Iris pigment epithelial cell (primary cell): ENCODE data around the gene ARHGAP26.

Experiments used
- DNase-seq: peaks from one replicate; pipeline ENCODE4 v3.0.0-alpha.2; 2011; ENCODE audit warnings: low read depth

Gene ARHGAP26

GRCh38 chr5:143013176-143013891, 243.2 kb downstream of the ARHGAP26 start:
- no peak for DNase-seq

DNA sequence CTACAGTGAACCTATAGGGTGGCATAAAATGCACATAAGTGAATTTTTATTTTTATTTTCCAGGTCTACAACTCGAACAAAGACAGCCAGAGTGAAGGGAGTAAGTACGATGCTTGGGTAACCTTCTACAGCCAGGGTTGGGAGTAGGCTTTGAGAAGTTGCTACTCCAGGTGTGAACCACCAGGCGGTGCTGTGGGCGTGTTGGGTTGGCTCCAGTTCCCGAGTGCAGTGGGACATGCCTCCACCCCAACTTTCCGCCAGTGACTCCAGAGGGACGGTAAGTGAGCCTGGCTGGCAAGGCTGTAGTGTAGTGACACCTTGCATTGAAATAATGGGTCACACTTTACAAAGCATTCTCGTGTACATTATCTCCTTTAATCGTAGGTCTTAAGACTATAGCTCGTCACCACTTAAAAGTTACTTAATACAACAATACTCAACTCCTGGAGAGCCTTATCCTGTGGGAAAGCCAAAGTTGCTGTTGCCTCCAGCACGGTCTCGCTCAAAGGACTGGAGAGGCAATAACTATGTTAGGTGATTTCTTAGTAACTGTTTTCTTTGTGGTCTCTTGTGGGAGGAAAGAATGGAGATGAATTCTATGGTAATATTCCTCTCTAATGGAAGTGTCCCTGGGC, 244.0 kb downstream of the ARHGAP26 start:
- no peak for DNase-seq

DNA sequence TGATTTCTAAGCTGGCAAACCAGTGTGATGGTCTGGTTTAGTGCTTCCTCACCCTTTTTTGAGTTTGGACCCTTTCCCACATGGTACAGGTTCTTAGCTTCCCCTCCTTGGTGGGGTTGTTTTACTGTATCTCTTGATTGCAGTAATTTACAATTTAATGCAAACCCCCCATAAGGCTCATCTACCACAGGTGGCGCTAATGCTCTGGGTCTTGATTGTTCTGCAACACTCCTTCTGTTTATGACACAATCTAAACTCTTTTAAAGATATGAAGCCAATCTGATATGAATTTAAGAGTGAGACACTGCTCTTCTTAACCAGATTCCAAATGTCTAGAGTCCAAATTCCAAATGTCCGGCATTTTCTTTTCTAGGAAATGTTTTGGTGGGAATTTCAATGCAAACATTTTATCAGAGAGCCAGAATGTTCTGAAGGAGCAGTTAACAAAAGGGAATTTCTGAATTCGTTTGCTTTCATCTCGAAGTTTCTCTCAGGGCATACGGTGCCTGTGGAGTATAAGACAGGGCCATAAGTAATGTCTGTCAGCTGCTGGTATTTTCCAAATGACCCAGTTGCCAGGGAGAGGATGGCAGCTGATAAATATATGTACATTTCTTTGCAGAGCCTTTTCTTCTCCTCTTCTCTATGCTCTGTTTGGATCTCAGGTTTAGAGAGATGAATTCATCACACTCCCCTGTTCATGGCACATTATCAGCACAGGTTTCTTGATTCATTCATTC, 246.8 kb downstream of the ARHGAP26 start:
- peak; percentile 77 for DNase-seq

- DNase-seq, result no peak
These were observed 247.4 kb downstream of the ARHGAP26 start for GRCh38 chr5:143017541-143017940.

GRCh38 chr5:143017992-143018391, 247.8 kb downstream of the ARHGAP26 start:
- DNase-seq, result no peak

DNA sequence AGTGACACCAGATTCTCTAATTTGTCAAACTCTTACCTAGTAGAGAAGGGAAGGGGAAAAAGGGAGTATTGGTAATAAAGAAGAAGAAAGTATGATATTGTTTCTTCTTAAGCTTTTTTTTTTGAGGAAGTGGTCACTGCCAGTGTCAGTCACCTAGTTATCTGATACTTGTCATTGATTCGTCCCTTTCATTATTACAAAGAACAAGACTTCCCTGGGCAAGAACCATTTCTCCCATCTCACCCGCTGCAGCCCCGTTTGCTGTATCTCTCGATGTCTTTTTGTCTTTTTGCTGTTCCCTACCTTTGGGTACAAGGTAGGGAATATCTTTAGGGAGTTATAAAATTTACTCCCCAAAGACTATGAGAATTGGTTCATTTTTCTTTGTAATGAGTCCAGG, 249.0 kb downstream of the ARHGAP26 start:
- no peak for DNase-seq

GRCh38 chr5:143019614-143020515, 249.7 kb downstream of the ARHGAP26 start:
- peak; percentile 17 for DNase-seq

DNA sequence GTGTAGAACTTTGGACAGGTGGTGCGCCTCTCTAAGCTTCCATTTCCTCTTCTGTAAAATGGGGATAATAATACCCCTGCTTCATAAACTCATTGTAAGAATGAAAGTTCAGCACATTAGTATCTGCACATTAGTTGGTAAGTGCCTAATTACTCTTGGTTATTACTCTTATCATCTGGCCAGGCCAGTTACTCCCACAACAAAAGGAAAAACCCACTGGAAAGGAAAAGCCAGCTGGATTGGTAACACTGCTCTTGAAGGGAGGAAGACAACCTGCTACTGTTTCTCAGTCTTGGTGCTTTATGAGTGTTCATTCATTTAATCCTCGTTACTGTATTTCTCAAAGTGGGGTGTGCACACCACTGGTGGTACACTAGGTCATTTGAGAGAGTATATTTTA, 251.4 kb downstream of the ARHGAP26 start:
- no peak for DNase-seq

DNA sequence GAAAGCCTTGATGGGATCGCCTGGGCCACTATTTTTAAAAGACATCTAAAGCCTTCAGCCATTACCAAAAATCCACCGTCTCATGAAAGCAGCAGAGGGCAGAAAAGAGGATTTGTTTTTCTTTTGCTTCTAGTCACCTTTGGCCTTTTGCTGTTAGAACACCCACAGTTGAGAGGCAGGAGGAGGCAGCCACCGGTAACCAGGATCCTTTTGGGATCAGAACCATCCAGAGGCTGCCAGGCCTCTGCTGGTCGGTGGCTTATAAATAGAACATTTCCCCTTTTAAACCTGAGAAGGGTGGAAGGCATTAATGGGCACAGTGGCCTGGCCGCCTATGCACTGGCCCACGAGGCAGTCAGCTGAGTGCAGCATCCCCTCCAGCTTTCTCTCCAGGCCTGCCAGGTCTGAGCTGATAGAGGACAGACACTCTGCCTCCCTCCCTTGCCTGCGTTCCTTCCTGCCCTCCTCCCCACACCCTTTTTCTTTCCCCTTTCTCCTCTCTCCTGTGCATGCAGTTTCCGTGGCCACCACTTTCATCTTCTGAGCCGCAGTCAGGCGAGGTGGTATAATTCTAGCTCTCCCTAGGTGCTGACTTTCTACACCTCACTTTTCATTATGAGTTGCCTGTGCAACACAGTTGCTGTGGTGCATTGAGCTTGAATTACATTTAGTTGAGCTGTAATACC, 253.4 kb downstream of the ARHGAP26 start:
- no peak for DNase-seq

DNA sequence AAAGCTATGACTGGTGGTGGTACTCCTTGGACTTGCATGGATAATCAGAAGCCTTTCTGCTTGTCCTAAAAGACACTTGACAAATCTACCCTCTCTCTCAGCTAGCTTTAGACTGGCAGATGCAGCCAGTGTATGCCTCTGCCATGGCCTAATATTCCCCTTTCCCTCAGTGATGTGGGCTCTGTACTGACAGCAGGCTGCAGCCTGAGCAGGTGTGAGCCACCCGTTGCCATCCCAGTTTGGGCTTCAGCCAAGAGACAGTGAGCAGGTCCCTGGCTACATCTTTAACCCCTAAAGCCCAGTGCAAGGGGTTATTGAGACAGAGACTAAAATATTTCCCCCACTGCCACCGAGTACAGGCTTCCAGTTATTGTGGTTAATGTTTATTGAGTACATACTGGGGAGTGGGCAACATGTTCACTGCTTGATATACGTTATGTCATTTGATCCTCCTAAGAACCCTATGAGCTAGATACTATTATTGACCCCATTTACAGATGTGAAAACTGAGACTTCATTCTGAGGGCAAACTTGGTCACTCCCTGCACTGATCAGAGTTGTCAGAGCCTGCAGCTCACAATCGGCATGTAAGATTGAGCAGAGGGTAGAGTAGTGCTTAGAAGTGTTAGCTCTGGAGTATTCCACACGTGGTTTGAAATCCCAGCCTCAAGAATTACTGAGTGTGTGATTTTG, 254.2 kb downstream of the ARHGAP26 start:
- DNase-seq, result no peak

DNA sequence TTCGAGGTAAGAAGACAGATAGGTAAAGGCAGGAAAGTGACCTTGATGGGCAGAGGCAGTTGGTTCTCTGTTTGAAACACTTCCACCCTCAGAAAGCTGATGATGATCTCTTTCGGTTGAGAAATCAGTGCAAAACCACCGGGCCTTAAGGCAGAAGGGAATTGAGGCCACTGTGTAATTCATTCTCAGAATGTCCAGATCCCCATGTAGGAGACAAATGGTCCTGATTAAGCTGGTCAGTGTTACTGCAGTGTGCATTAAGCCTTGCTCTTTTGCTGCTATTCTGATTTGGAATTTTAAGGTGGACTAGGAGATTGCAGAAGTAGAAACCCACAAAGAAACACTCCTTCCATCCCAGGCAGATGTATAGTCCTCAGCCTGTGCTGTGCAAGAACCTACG, 255.2 kb downstream of the ARHGAP26 start:
- DNase-seq, result no peak

- DNase-seq, result peak; percentile 32
These were observed 255.8 kb downstream of the ARHGAP26 start for GRCh38 chr5:143025971-143026370.

GRCh38 chr5:143026380-143026779, 256.2 kb downstream of the ARHGAP26 start:
- no peak for DNase-seq

- no peak for DNase-seq
These were observed 259.1 kb downstream of the ARHGAP26 start for GRCh38 chr5:143029293-143029692.

GRCh38 chr5:143030349-143030748, 260.2 kb downstream of the ARHGAP26 start:
- no peak for DNase-seq

DNA sequence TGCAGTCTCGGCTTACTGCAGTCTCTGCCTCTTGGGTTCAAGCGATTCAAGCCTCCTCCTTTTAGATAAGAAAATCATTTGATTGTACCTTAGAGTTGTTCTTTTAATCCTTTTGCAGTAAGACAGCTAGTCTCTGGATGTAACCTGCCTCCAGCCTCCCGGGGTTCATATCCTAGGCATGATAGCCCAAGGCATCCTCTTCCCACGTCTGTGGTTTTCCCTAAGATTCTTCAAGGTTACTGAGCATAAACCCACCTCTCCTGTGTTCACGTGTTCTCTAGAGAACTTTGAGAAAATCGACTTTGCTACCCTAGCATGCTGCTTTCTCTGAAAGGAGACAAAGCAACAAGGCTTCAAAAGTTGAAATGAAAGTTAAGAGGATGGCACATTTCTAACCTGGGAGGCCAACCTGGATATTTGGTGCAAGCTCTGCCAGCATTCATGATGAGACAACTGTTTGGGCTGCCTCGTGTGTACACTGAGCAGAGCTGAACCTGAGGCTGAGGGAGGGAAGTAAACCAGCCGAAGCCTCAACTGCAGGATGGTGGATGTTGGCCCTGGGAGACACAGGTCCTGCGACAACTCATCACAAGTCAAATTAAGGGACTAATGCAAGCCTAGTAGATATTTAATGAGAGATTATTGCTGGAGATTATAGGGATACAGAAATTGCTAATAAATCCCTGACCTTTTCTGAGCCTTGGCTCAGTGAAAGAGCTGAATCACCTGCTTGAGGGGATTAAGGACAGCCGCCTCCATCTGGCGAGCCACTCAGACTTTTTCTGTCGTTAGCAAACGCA, 261.8 kb downstream of the ARHGAP26 start:
- DNase-seq, result no peak

DNA sequence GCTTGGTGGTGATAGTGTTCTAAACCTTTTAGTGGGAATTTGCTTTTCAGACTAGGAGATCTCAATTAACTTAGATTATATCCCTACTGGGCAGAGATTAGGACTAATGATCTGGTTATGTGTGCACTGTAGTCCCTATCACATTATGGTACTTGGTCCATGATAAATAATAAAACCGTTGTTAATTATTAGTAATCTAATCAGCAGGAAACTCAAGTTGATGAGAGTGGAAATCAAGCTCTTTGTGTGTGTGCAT, 262.3 kb downstream of the ARHGAP26 start:
- no peak for DNase-seq

- peak; percentile 87 for DNase-seq
These were observed 263.5 kb downstream of the ARHGAP26 start for GRCh38 chr5:143033535-143034250.

DNA sequence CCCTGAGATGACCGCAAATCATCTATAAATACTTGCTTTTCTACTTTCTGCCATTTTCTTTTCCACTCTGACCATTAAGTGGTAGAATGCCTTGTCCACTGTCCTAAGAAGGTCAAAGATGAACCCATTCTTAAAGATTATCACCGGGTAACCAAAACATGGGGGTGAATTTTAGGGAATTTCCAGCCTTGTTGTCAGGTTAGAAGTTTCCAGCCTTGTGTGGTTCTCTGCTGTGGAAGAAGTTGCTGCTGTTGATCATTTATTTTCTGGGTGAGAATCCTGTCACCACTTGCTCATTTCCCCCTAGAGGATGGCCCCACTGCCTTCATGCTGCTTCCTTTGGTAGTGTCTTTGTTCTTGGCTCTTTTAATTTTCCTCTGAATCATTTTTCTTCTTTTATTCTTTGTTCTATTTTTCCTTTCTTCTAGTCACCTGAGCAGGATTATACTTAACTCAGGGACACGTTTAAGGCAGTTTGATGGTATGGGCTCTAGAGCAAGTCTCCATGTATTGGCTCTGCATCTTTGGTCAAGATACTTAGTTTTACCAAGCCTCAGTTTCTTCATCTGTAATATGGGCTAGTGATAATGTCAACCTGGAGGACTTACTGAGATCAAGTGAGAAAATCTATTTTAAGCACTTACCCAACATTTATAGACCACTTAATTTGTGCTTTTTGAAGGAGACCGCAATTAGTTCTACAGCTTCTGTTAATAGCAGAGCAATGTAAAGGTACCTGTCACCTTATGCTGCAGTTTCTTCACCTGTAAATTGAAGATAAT, 266.2 kb downstream of the ARHGAP26 start:
- DNase-seq, result no peak
